HepG2 (cell line): ENCODE data around the gene PTCRA. TPM values are rescaled to one million over a fixed set of nuclear protein-coding genes. Genes with fewer than 3 reads are reported as not detected.
A peak's percentile ranks its signal among the peaks of the same experiment; 100 is the strongest.

Experiments
- ATF7 ChIP-seq, 2 experiments: fragments of 450-650 bp in 1 of 2; sonication (generic) in 1 of 2; formaldehyde crosslinking in 1 of 2; IDR thresholded peaks; 2 replicates each; pipeline versions ENCODE4 v1.4.0 to v1.6.1; 2016 to 2020; ENCODE audit warnings: antibody characterized with exemption in 1 of 2, mild to moderate bottlenecking in 1 of 2, missing genetic modification reagents in 1 of 2
- FLYWCH1 ChIP-seq: sonication (generic); formaldehyde crosslinking; IDR thresholded peaks from 2 replicates; pipeline ENCODE4 v1.8.1; 2023; ENCODE audit warnings: mild to moderate bottlenecking, missing genetic modification reagents
- FOXJ3 ChIP-seq: sonication (generic); formaldehyde crosslinking; IDR thresholded peaks from 2 replicates; pipeline ENCODE4 v1.4.0; 2020; ENCODE audit warnings: missing genetic modification reagents, mild to moderate bottlenecking, borderline replicate concordance
- GABPA ChIP-seq, 2 experiments: IDR thresholded peaks; 2 replicates each; pipeline ENCODE4 v1.6.1; 2011 to 2016; ENCODE audit warnings: low read depth in 2 of 2, low read length in 1 of 2, missing biosample characterization in 1 of 2, missing genetic modification characterization in 1 of 2
- GABPB1 ChIP-seq: IDR thresholded peaks from 2 replicates; pipeline ENCODE4 v1.6.1; 2016; ENCODE audit warnings: mild to moderate bottlenecking, missing genetic modification reagents, moderate library complexity, missing compliant biosample characterization
- GLI4 ChIP-seq: sonication (generic); formaldehyde crosslinking; IDR thresholded peaks from 2 replicates; pipeline ENCODE4 v1.5.1; 2020; ENCODE audit warnings: missing genetic modification reagents, mild to moderate bottlenecking, moderate library complexity, borderline replicate concordance
- KLF16 ChIP-seq, 2 experiments: sonication (generic) in 1 of 2; formaldehyde crosslinking in 1 of 2; IDR thresholded peaks; 2 replicates each; pipeline versions ENCODE4 v1.6.1 to v1.8.0; 2016 to 2023; ENCODE audit warnings: missing genetic modification reagents in 2 of 2, missing compliant biosample characterization in 1 of 2
- POLR2G ChIP-seq: fragments of 200-400 bp; formaldehyde crosslinking; IDR thresholded peaks from 2 replicates; pipeline ENCODE4 v1.6.1; 2018; ENCODE audit warnings: mild to moderate bottlenecking, low read depth, low read length, moderate library complexity
- RXRA ChIP-seq: sonication (generic); formaldehyde crosslinking; IDR thresholded peaks from 2 replicates; pipeline ENCODE4 v1.5.1; 2020; ENCODE audit warnings: missing genetic modification reagents
- SRSF4 ChIP-seq: fragments of 200-400 bp; formaldehyde crosslinking; IDR thresholded peaks from one replicate; pipeline ENCODE4 v1.6.1; 2018; ENCODE audit warnings: mild to moderate bottlenecking, low read depth, low read length, moderate library complexity; ENCODE audit not compliant: poor library complexity, severe bottlenecking
- ZNF256 ChIP-seq: sonication (generic); formaldehyde crosslinking; conservative IDR thresholded peaks from 2 replicates; pipeline ENCODE4 v1.4.0; 2020; ENCODE audit warnings: missing genetic modification reagents
- ZNF543 ChIP-seq: sonication (generic); formaldehyde crosslinking; IDR thresholded peaks from 2 replicates; pipeline ENCODE4 v1.4.0; 2020; ENCODE audit warnings: mild to moderate bottlenecking, missing genetic modification reagents
- ZNF674 ChIP-seq: sonication (generic); formaldehyde crosslinking; IDR thresholded peaks from 2 replicates; pipeline ENCODE4 v1.5.0; 2020; ENCODE audit warnings: low read depth, mild to moderate bottlenecking, missing genetic modification reagents
- ZNF703 ChIP-seq: sonication (generic); formaldehyde crosslinking; IDR thresholded peaks from 2 replicates; pipeline ENCODE4 v1.5.1; 2020; ENCODE audit warnings: missing genetic modification reagents, mild to moderate bottlenecking, moderate library complexity, borderline replicate concordance
- polyA plus RNA-seq, 8 experiments: library from polyadenylated mRNA; depleted of rRNA in 3 of 8; stranded (reverse) in 7 of 8; unstranded in 1 of 8; fragments of >200 nt; fragmentation: Illumina TruSeq in 4 of 8; extraction: Trizol in 4 of 8; gene quantifications; 2 replicates each; pipeline versions ENCODE4 v1.2.1 to v1.2.3, GENCODE V29; 2011 to 2016; ENCODE audit warnings: low read depth in 4 of 8, missing spikeins in 1 of 8, mixed read lengths in 1 of 8; ENCODE audit not compliant: insufficient read depth in 1 of 8
- total RNA-seq, 5 experiments: library from RNA; depleted of rRNA; stranded (reverse); fragments of >200 nt; fragmentation: Illumina TruSeq; extraction: Trizol; gene quantifications; 2 replicates each; pipeline ENCODE4 v1.2.3, GENCODE V29; 2016; ENCODE audit warnings: low read depth in 1 of 5
- TF ChIP-seq, protein P1 (sequence below), 2 experiments: fragments of 450-650 bp in 1 of 2; sonication (generic) in 1 of 2; formaldehyde crosslinking in 1 of 2; IDR thresholded peaks; 2 replicates each; pipeline versions ENCODE4 v1.6.1 to v1.8.0; 2016 to 2022; ENCODE audit warnings: antibody characterized with exemption in 1 of 2, mild to moderate bottlenecking in 1 of 2, missing genetic modification reagents in 1 of 2
- TF ChIP-seq, protein P2 (sequence below): sonication (generic); formaldehyde crosslinking; conservative IDR thresholded peaks from 2 replicates; pipeline ENCODE4 v1.4.0; 2020; ENCODE audit warnings: missing genetic modification reagents

PTCRA gene
- total and polyA plus RNA-seq, 2 of the 13 experiments (the other 11 are each of a cell fraction or from before 2014, with no cell fraction given), result not detected

DNA sequence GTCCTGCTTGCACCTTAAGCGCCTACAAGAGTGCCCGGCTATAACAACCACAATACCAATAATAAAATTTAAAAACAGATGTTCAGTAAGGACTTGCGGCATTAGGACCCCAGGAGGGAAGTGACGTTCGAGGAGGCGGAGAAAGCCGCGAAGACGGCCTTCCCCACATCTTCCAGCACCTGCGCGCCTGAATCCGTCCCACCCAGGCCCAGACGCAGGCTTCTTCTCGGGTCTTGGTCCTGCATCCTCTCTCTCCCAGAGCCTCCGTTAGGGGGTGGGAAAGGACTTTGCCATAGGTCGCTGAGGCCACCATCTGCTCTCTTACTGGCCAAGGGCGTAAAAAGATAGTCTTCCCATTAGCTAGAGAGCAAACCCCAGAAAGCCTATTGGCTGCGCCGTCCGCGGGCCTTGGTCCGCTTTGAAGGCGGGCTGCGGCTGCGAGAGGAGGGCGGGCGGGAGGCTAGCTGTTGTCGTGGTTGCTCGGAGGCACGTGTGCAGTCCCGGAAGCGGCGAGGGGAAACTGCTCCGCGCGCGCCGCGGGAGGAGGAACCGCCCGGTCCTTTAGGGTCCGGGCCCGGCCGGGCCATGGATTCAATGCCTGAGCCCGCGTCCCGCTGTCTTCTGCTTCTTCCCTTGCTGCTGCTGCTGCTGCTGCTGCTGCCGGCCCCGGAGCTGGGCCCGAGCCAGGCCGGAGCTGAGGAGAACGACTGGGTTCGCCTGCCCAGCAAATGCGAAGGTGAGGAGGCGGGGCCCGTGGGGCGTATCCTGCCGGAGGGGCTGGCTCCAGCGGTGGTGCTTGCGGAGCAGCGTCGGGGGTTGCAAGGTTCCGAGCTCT is 13.3 kb downstream of the PTCRA start, which contains the start of gene CNPY3 (continued):
- TF ChIP-seq ZNF256 (CRISPR knock-in tag) (peak; percentile 78), GLI4 (CRISPR knock-in tag) (peak; percentile 96; the same call in 1 of the 2 replicates), FLYWCH1 (peak; percentile 99), ATF7 (IDR thresholded peaks at IDR 0.05) (no peak), ATF7 (CRISPR knock-in tag; IDR thresholded peaks at IDR 0.05) (peak; percentile 93), GABPB1 (CRISPR knock-in tag) (peak; percentile 96), RXRA (peak; percentile 88), GABPA (IDR thresholded peaks at IDR 0.05; ENCODE audit: low read depth, low read length) (peak; percentile 73), GABPA (CRISPR knock-in tag; IDR thresholded peaks at IDR 0.05; ENCODE audit: low read depth) (peak; percentile 86), SRSF4 (no peak), ZNF674 (CRISPR knock-in tag) (no peak), ZNF543 (CRISPR knock-in tag) (peak; percentile 98), KLF16 (CRISPR knock-in tag; IDR thresholded peaks at IDR 0.05) (peak in 1 of 2 experiments; percentile 98; a peak in 2 of 4 replicates), POLR2G (peak; percentile 84), FOXJ3 (CRISPR knock-in tag) (peak; percentile 75), ZNF703 (peak; percentile 97)
- TF ChIP-seq, protein P1, sequence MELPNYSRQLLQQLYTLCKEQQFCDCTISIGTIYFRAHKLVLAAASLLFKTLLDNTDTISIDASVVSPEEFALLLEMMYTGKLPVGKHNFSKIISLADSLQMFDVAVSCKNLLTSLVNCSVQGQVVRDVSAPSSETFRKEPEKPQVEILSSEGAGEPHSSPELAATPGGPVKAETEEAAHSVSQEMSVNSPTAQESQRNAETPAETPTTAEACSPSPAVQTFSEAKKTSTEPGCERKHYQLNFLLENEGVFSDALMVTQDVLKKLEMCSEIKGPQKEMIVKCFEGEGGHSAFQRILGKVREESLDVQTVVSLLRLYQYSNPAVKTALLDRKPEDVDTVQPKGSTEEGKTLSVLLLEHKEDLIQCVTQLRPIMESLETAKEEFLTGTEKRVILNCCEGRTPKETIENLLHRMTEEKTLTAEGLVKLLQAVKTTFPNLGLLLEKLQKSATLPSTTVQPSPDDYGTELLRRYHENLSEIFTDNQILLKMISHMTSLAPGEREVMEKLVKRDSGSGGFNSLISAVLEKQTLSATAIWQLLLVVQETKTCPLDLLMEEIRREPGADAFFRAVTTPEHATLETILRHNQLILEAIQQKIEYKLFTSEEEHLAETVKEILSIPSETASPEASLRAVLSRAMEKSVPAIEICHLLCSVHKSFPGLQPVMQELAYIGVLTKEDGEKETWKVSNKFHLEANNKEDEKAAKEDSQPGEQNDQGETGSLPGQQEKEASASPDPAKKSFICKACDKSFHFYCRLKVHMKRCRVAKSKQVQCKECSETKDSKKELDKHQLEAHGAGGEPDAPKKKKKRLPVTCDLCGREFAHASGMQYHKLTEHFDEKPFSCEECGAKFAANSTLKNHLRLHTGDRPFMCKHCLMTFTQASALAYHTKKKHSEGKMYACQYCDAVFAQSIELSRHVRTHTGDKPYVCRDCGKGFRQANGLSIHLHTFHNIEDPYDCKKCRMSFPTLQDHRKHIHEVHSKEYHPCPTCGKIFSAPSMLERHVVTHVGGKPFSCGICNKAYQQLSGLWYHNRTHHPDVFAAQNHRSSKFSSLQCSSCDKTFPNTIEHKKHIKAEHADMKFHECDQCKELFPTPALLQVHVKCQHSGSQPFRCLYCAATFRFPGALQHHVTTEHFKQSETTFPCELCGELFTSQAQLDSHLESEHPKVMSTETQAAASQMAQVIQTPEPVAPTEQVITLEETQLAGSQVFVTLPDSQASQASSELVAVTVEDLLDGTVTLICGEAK (IDR thresholded peaks at IDR 0.05), result 0 out of 2 replicates have a peak, but pooled peaks have one; percentile 39
- TF ChIP-seq, protein P1 (CRISPR knock-in tag; IDR thresholded peaks at IDR 0.05), result peak; percentile 93
- TF ChIP-seq, protein P2, sequence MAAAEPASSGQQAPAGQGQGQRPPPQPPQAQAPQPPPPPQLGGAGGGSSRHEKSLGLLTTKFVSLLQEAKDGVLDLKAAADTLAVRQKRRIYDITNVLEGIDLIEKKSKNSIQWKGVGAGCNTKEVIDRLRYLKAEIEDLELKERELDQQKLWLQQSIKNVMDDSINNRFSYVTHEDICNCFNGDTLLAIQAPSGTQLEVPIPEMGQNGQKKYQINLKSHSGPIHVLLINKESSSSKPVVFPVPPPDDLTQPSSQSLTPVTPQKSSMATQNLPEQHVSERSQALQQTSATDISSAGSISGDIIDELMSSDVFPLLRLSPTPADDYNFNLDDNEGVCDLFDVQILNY (CRISPR knock-in tag), result peak; percentile 94
